ENCODE results near the gene TTC3.

TTC3 gene

GRCh38 chr21:37186983-37187382 is 113.9 kb downstream of the TTC3 start:
- no peaks in the 10 kb centered on the region for H3K79me2 ChIP-seq (ENCODE audit: low read length)
- no peak overlapping the region for H3K4me3 ChIP-seq (ENCODE audit: low read length)
- TF ChIP-seq CTCF (IDR thresholded peaks at IDR 0.05; ENCODE audit: low read length), result no peak
- TF ChIP-seq EZH2phosphoT487 (IDR thresholded peaks at IDR 0.05; ENCODE audit: low read length), result no peak
- TF ChIP-seq EZH2 (optimal IDR thresholded peaks at IDR 0.05; ENCODE audit: low read depth, low read length), result no peak
- no peaks in the 10 kb centered on the region for H3K27me3 ChIP-seq (replicated peaks; ENCODE audit: insufficient read depth, low read length)
- no peaks in the 10 kb centered on the region for H3K9me2 ChIP-seq (replicated peaks; ENCODE audit: insufficient read depth, low read length)
- no peak overlapping the region for H2AFZ ChIP-seq (ENCODE audit: low read length)
- no peak overlapping the region for H3K27ac ChIP-seq (ENCODE audit: low read length)
- H3F3A ChIP-seq (ENCODE audit: insufficient read depth, low read length), result no peaks in the 10 kb centered on the region
- no peak overlapping the region for H3K9ac ChIP-seq (ENCODE audit: low read length)
- no peaks in the 10 kb centered on the region for H3K36me3 ChIP-seq (replicated peaks; ENCODE audit: insufficient read depth, low read length)
- no peak for DNase-seq
- H3K4me2 ChIP-seq (ENCODE audit: low read depth, low read length), result no peak overlapping the region
- H4K20me1 ChIP-seq (ENCODE audit: insufficient read depth, low read length), result no peaks in the 10 kb centered on the region
- no peaks in the 10 kb centered on the region for H3K9me3 ChIP-seq (replicated peaks; ENCODE audit: insufficient read depth, low read length)
- no peaks in the 10 kb centered on the region for H3K4me1 ChIP-seq (ENCODE audit: low read length)

DNA sequence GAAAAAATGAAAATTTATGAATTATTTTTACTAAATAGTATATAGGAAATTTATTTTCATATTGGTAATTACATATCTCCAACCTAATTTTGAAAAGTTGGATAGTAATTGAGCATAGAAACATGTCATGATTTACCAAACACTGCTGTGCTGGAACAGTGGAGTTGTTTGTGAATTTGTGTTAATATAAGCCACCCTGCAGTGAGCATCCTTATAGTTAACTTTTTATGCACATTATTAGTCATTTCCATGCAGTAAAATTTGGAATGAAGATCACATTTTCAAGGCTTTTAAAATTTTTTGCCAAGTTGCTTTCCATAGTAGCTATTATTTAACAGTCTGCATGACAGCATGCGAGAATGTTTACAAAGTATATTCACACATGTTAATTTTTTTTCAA is 115.8 kb downstream of the TTC3 start:
- Histone ChIP-seq H3K9me3 (replicated peaks; ENCODE audit: insufficient read depth, low read length) (no peaks in the 10 kb centered on the region), H3K27me3 (replicated peaks; ENCODE audit: insufficient read depth, low read length) (no peaks in the 10 kb centered on the region), H3K9me2 (replicated peaks; ENCODE audit: insufficient read depth, low read length) (no peaks in the 10 kb centered on the region), H2AFZ (ENCODE audit: low read length) (no peak overlapping the region), H3K36me3 (replicated peaks; ENCODE audit: insufficient read depth, low read length) (no peaks in the 10 kb centered on the region), H3K9ac (ENCODE audit: low read length) (no peak overlapping the region), H3K4me2 (ENCODE audit: low read depth, low read length) (no peak overlapping the region), H3K4me1 (ENCODE audit: low read length) (no peaks in the 10 kb centered on the region), H3K27ac (ENCODE audit: low read length) (no peak overlapping the region), H3K4me3 (ENCODE audit: low read length) (no peak overlapping the region), H4K20me1 (ENCODE audit: insufficient read depth, low read length) (no peaks in the 10 kb centered on the region), H3F3A (ENCODE audit: insufficient read depth, low read length) (no peaks in the 10 kb centered on the region), H3K79me2 (ENCODE audit: low read length) (no peaks in the 10 kb centered on the region)
- TF ChIP-seq CTCF (IDR thresholded peaks at IDR 0.05; ENCODE audit: low read length) (no peak), EZH2phosphoT487 (IDR thresholded peaks at IDR 0.05; ENCODE audit: low read length) (no peak), EZH2 (optimal IDR thresholded peaks at IDR 0.05; ENCODE audit: low read depth, low read length) (no peak)
- DNase-seq, result no peak

GRCh38 chr21:37192019-37192418 is 119.0 kb downstream of the TTC3 start:
- Histone ChIP-seq H3K9me2 (replicated peaks; ENCODE audit: insufficient read depth, low read length) (no peaks in the 10 kb centered on the region), H3K36me3 (replicated peaks; ENCODE audit: insufficient read depth, low read length) (no peaks in the 10 kb centered on the region), H3K4me1 (ENCODE audit: low read length) (no peaks in the 10 kb centered on the region), H3K27me3 (replicated peaks; ENCODE audit: insufficient read depth, low read length) (no peaks in the 10 kb centered on the region), H3K9me3 (replicated peaks; ENCODE audit: insufficient read depth, low read length) (no peaks in the 10 kb centered on the region), H3K27ac (ENCODE audit: low read length) (no peak overlapping the region), H3F3A (ENCODE audit: insufficient read depth, low read length) (no peaks in the 10 kb centered on the region), H2AFZ (ENCODE audit: low read length) (no peak overlapping the region), H4K20me1 (ENCODE audit: insufficient read depth, low read length) (no peaks in the 10 kb centered on the region), H3K4me3 (ENCODE audit: low read length) (no peak overlapping the region), H3K9ac (ENCODE audit: low read length) (no peak overlapping the region), H3K79me2 (ENCODE audit: low read length) (no peaks in the 10 kb centered on the region), H3K4me2 (ENCODE audit: low read depth, low read length) (no peak overlapping the region)
- TF ChIP-seq EZH2 (optimal IDR thresholded peaks at IDR 0.05; ENCODE audit: low read depth, low read length) (no peak), EZH2phosphoT487 (IDR thresholded peaks at IDR 0.05; ENCODE audit: low read length) (no peak), CTCF (IDR thresholded peaks at IDR 0.05; ENCODE audit: low read length) (no peak)
- DNase-seq, result no peak

All from MM.1S (cell line).